Thoracic aorta (tissue), 2 donors: Measurements from ENCODE around the gene SNTG2. TPM values are rescaled to one million over a fixed set of nuclear protein-coding genes. Genes with fewer than 3 reads are reported as not detected.

Experiments
- ATAC-seq: fragments of 150-250 bp; one replicate; pipeline ENCODE4 v1.8.0; 2017; ENCODE audit warnings: low read depth; ENCODE audit not compliant: insufficient number of reproducible peaks, low FRiP score
- DNase-seq: peaks from one replicate; pipeline ENCODE4 v3.0.0-alpha.2; 2020; ENCODE audit warnings: low spot score
- H3K27ac ChIP-seq, 2 donors: fragments of 200-600 bp; sonication (generic); 1 replicate in 1 of 2; 2 replicates in 1 of 2; pipeline ENCODE4 v1.5.1; 2016; ENCODE audit warnings: mild to moderate bottlenecking in 2 of 2, moderate library complexity in 2 of 2
- H3K27me3 ChIP-seq: fragments of 200-600 bp; sonication (generic); replicated peaks from 2 replicates; pipeline ENCODE4 v1.6.0; 2016; ENCODE audit warnings: mild to moderate bottlenecking; ENCODE audit not compliant: insufficient read depth
- H3K36me3 ChIP-seq: fragments of 200-600 bp; sonication (generic); one replicate; pipeline ENCODE4 v1.5.1; 2016
- H3K4me1 ChIP-seq, 2 donors: fragments of 200-600 bp; sonication (generic); 1 replicate in 1 of 2; 2 replicates in 1 of 2; pipeline versions ENCODE4 v1.5.1 to v1.6.0; 2016; ENCODE audit warnings: low read depth in 2 of 2, mild to moderate bottlenecking in 1 of 2; ENCODE audit not compliant: control insufficient read depth in 1 of 2
- H3K4me3 ChIP-seq: fragments of 200-600 bp; sonication (generic); 2 replicates; pipeline ENCODE4 v1.5.1; 2016; ENCODE audit warnings: mild to moderate bottlenecking
- H3K9me3 ChIP-seq: fragments of 200-600 bp; sonication (generic); 2 replicates; pipeline ENCODE4 v1.5.1; 2016
- total RNA-seq, 2 donors: library from RNA; depleted of rRNA; stranded (reverse); fragments of >200 nt; gene quantifications; one replicate each; pipeline versions ENCODE4 v1.1.0 to v1.2.3, GENCODE V29; 2016
- TF ChIP-seq, protein P1 (sequence below): fragments of 200-600 bp; sonication (generic); IDR thresholded peaks from one replicate; pipeline ENCODE4 v1.5.1; 2019; ENCODE audit warnings: antibody characterized with exemption

Gene SNTG2
- total RNA-seq, 2 donors from 2014 or later, result 8.9 to 18.6 TPM

DNA sequence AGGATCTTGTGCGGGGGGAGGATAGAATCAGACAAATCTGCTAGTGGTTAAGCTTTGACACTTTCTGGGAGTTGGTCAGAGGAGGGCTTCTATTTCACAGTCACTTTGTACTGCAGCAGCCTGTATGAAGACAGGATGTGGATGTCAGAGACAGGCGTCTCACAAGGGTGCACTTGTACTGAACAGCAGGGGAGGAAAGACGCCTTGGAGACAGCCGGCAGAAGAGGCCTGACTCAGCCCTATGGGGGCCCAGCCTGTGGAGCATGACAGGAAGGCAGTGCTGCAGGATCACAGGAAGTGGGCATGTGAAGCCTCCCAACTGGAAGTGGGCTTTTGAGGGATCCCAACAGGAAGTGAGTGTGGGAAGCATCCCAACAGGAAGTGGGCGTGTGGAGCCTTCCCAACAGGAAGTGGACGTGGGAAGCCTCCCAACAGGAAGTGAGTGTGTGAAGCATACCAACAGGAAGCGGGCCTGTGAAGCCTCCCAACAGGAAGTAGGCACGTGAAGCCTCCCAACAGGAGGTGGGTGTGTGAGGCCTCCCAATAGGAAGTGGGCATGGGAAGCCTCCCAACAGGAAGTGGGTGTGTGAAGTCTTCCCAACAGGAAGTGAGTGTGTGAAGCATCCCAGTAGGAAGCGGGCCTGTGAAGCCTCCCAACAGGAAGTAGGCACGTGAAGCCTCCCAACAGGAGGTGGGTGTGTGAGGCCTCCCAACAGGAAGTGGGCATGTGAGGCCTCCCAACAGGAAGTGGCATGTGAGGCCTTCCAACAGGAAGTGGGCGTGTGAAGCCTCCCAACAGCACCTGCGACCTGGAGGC, 212.3 kb downstream of the SNTG2 start:
- no peaks in the 10 kb centered on the region for H3K36me3 ChIP-seq
- TF ChIP-seq, protein P1, sequence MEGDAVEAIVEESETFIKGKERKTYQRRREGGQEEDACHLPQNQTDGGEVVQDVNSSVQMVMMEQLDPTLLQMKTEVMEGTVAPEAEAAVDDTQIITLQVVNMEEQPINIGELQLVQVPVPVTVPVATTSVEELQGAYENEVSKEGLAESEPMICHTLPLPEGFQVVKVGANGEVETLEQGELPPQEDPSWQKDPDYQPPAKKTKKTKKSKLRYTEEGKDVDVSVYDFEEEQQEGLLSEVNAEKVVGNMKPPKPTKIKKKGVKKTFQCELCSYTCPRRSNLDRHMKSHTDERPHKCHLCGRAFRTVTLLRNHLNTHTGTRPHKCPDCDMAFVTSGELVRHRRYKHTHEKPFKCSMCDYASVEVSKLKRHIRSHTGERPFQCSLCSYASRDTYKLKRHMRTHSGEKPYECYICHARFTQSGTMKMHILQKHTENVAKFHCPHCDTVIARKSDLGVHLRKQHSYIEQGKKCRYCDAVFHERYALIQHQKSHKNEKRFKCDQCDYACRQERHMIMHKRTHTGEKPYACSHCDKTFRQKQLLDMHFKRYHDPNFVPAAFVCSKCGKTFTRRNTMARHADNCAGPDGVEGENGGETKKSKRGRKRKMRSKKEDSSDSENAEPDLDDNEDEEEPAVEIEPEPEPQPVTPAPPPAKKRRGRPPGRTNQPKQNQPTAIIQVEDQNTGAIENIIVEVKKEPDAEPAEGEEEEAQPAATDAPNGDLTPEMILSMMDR, result no peak
- no peak overlapping the region for H3K27ac ChIP-seq
- no peaks in the 10 kb centered on the region for H3K4me1 ChIP-seq
- H3K9me3 ChIP-seq, result no peaks in the 10 kb centered on the region
- DNase-seq, result no peak
- no peak for ATAC-seq
- no peak overlapping the region for H3K4me3 ChIP-seq
- no peaks in the 10 kb centered on the region for H3K27me3 ChIP-seq

DNA sequence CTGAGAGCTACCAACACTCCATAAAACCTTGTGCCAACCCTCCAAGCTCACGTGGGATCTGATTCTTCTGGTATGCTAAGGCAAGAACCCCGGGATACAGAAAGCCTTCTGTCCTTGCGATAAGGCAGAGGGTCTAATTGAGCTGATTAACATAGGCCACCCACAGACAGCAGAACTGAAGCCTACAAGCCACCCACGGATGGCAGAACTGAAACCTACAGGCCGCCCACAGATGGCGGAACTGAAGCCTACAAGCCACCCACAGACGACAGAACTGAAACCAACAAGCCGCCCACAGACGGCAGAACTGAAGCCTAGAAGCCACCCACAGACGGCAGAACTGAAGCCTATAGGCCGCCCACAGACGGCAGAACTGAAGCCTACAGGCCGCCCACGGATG, 216.3 kb downstream of the SNTG2 start:
- no peak overlapping the region for H3K4me3 ChIP-seq
- ATAC-seq (no peak), DNase-seq (no peak)
- no peak overlapping the region for H3K27ac ChIP-seq
- no peaks in the 10 kb centered on the region for H3K4me1 ChIP-seq
- no peaks in the 10 kb centered on the region for H3K27me3 ChIP-seq
- H3K36me3 ChIP-seq, result no peaks in the 10 kb centered on the region
- no peaks in the 10 kb centered on the region for H3K9me3 ChIP-seq
- TF ChIP-seq, protein P1, result no peak

DNA sequence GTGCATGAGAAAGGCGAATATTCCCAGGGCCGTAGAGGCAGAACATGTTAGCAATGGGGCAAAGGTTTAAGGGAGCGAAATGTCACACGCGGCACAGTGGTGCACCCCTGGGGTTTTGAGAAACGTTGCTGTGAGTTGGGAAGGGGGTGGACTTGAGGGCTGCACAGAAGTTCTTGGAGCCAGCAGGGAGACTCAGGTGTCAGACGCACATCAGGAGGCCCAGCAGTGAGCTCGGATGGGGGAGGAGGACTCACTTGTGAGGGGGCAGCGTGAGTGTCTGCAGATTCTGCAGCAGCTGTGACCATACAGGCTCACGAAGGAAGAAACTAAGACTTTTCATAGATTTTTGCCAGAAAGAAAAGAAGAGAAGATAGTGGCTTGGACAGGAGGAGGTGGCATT, 218.2 kb downstream of the SNTG2 start:
- ATAC-seq, result no peak
- no peak for DNase-seq
- Histone ChIP-seq H3K9me3 (no peaks in the 10 kb centered on the region), H3K4me1 (no peaks in the 10 kb centered on the region), H3K27me3 (no peaks in the 10 kb centered on the region), H3K36me3 (no peaks in the 10 kb centered on the region), H3K27ac (no peak overlapping the region), H3K4me3 (no peak overlapping the region)
- TF ChIP-seq, protein P1, result no peak

DNA sequence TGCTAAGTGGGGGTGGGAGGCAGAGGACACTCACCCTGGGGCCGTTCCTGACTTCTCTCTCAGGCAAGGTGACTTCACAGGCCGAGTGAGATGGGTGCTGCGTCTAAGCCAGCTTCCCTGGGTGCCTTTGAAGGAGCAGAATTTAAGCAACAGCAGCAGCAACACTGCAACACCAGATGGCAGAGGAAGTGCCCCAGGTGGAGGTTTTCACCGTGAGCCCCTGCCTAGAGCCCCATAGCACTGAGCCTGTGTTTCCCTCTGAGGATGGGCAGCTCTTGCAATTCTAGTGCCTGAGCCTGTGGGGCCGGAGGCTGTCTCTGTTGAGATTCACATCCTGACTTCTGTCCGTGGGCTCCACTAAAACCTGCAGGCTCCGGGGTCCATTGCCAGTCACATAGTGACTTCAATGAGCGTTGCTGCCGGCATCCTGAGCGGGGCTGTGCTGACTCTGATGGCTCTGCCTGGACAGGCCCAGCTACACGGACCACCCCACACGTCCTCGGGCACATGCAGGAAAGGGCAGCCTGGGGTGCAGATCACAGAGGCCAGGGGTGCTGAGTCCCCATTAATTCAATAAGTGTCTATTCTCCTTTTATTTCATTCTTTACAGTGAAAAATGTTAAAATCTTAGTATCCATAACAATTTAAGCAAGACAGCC, 218.8 kb downstream of the SNTG2 start:
- Histone ChIP-seq H3K4me1 (no peaks in the 10 kb centered on the region), H3K9me3 (no peaks in the 10 kb centered on the region), H3K27ac (no peak overlapping the region), H3K27me3 (no peaks in the 10 kb centered on the region), H3K36me3 (no peaks in the 10 kb centered on the region), H3K4me3 (no peak overlapping the region)
- no peak for DNase-seq
- ATAC-seq, result no peak
- TF ChIP-seq, protein P1, result no peak

DNA sequence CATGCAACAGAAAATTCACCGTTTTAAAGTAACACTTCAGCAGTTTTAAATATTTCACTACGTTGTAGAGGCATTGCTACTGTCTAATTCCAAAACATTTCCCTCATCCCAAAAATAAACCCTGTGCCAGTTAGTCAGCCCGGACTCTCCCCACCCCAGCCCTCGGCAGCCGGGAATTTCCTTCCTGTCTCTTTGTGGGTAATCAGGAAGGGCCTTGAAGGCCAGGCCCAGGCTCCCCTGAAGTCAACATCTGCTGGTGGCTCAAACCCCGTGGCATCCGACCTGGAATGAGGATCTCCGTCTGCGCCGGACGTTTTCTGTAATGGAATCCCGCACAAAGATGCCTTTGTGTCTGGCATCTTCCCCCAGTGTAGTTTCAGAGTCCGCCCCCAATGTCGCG, 219.6 kb downstream of the SNTG2 start:
- H3K27me3 ChIP-seq, result no peaks in the 10 kb centered on the region
- DNase-seq (no peak), ATAC-seq (no peak)
- no peaks in the 10 kb centered on the region for H3K9me3 ChIP-seq
- no peak overlapping the region for H3K4me3 ChIP-seq
- H3K27ac ChIP-seq, result no peak overlapping the region
- TF ChIP-seq, protein P1, result no peak
- H3K36me3 ChIP-seq, result no peaks in the 10 kb centered on the region
- no peaks in the 10 kb centered on the region for H3K4me1 ChIP-seq
